A549 (cell line): ENCODE results near the gene TSNAX. TPM values are rescaled to one million over a fixed set of nuclear protein-coding genes. Genes with fewer than 3 reads are reported as not detected.

Source experiments
- ATAC-seq, 2 experiments: fragments of 200-7000 bp in 1 of 2; fragments of >200 bp in 1 of 2; cut with Nextera tagmentation in 1 of 2; cut with Tn5 transposase in 1 of 2; 3 replicates each; pipeline versions ENCODE4 v1.8.0 to v1.9.1; 2018 to 2020; ENCODE audit warnings: mild to moderate bottlenecking in 1 of 2, moderate library complexity in 1 of 2
- CTCF ChIA-PET: fragments of 300-600 bp; sonication (Branson Sonifier 250); formaldehyde crosslinking; extraction: SDS; loops from one replicate; lab custom pipeline; 2021; ENCODE audit warnings: antibody characterized with exemption, inconsistent platforms; lab: Yijun Ruan, JAX
- POLR2A ChIA-PET: fragments of 350-600 bp; formaldehyde crosslinking; extraction: SDS; loops from one replicate; lab custom pipeline; 2021; ENCODE audit warnings: antibody characterized with exemption, inconsistent platforms; lab: Yijun Ruan, JAX
- DNase-seq, 2 experiments: peaks; one replicate each; pipeline versions ENCODE4 v3.0.0 to v3.0.0-alpha.2; 2011 to 2016; ENCODE audit warnings: low read depth in 1 of 2, low spot score in 1 of 2
- FAIRE-seq: peaks from 2 replicates; lab custom pipeline; 2011; peaks lifted over from hg19 to GRCh38; lab: Jason Lieb, UNC
- H3K27ac ChIP-seq, 2 experiments: fragments of >200 bp; sonication (Bioruptor Twin); formaldehyde crosslinking; 3 replicates each; pipeline ENCODE4 v1.5.1; 2016 to 2017
- H3K4me1 ChIP-seq: fragments of >200 bp; sonication (Bioruptor Twin); formaldehyde crosslinking; 3 replicates; pipeline ENCODE4 v1.6.1; 2016
- H3K4me2 ChIP-seq: fragments of >200 bp; sonication (Bioruptor Twin); formaldehyde crosslinking; 3 replicates; pipeline ENCODE4 v1.6.1; 2016
- H3K4me3 ChIP-seq: fragments of >200 bp; sonication (Bioruptor Twin); formaldehyde crosslinking; 3 replicates; pipeline ENCODE4 v1.5.1; 2016
- H3K9me3 ChIP-seq: fragments of >200 bp; sonication (Bioruptor Twin); formaldehyde crosslinking; 3 replicates; pipeline ENCODE4 v1.6.1; 2016
- BHLHE40 ChIP-seq: IDR thresholded peaks from 2 replicates; pipeline ENCODE4 v1.6.1; 2012; ENCODE audit warnings: low read depth, low read length, inconsistent platforms
- CBX2 ChIP-seq: fragments of 200-600 bp; sonication (generic); IDR thresholded peaks from 2 replicates; pipeline ENCODE4 v1.6.1; 2016; ENCODE audit warnings: low read depth, mild to moderate bottlenecking, borderline replicate concordance
- EP300 ChIP-seq, 2 experiments: fragments of >200 bp; sonication (Bioruptor Twin); formaldehyde crosslinking; IDR thresholded peaks; 2 replicates in 1 of 2; 3 replicates in 1 of 2; pipeline ENCODE4 v1.6.1; 2016 to 2017
- ESRRA ChIP-seq: fragments of 150-350 bp; IDR thresholded peaks from 2 replicates; pipeline ENCODE4 v1.6.1; 2014; ENCODE audit warnings: mild to moderate bottlenecking, low read length, borderline replicate concordance
- FOSL2 ChIP-seq, 2 experiments: fragments of 450-650 bp in 1 of 2; fragments of >200 bp in 1 of 2; sonication (Bioruptor Twin) in 1 of 2; formaldehyde crosslinking; IDR thresholded peaks; 2 replicates each; pipeline versions ENCODE4 v1.5.0 to v1.6.1; 2016 to 2020; ENCODE audit warnings: mild to moderate bottlenecking in 1 of 2, moderate library complexity in 1 of 2
- GATA3 ChIP-seq: IDR thresholded peaks from 2 replicates; pipeline ENCODE4 v1.6.1; 2012; ENCODE audit warnings: borderline replicate concordance
- HOXA7 ChIP-seq: fragments of 250-450 bp; sonication (Bioruptor Pico); IDR thresholded peaks from 2 replicates; pipeline ENCODE4 v1.5.0; 2020; ENCODE audit warnings: mild to moderate bottlenecking, moderate library complexity
- HOXB5 ChIP-seq: fragments of 250-450 bp; sonication (Bioruptor Pico); IDR thresholded peaks from 2 replicates; pipeline ENCODE4 v1.5.0; 2020; ENCODE audit warnings: mild to moderate bottlenecking, moderate library complexity
- JUN ChIP-seq, 2 experiments: fragments of >200 bp; sonication (Bioruptor Twin); formaldehyde crosslinking; IDR thresholded peaks; 2 replicates in 1 of 2; 3 replicates in 1 of 2; pipeline ENCODE4 v1.6.1; 2016 to 2017
- MAFK ChIP-seq: fragments of 450-650 bp; IDR thresholded peaks from 2 replicates; pipeline ENCODE4 v1.6.1; 2014; ENCODE audit not compliant: partially characterized antibody
- MYC ChIP-seq: IDR thresholded peaks from 2 replicates; pipeline ENCODE4 v1.6.1; 2012; ENCODE audit warnings: mild to moderate bottlenecking, inconsistent platforms, low read length, improper control_type of control experiment, borderline replicate concordance
- NFE2L2 ChIP-seq: fragments of 150-350 bp; conservative IDR thresholded peaks from 2 replicates; pipeline ENCODE4 v1.6.1; 2014; ENCODE audit warnings: low read length
- POLR2AphosphoS2 ChIP-seq: conservative IDR thresholded peaks from 2 replicates; pipeline ENCODE4 v1.6.1; 2012; ENCODE audit warnings: low read length, improper control_type of control experiment, inconsistent platforms
- RAD21 ChIP-seq, 2 experiments: fragments of >200 bp in 1 of 2; sonication (Bioruptor Twin) in 1 of 2; formaldehyde crosslinking in 1 of 2; IDR thresholded peaks in 1 of 2; conservative IDR thresholded peaks in 1 of 2; 2 replicates in 1 of 2; 3 replicates in 1 of 2; pipeline ENCODE4 v1.6.1; 2012 to 2018; ENCODE audit warnings: inconsistent platforms in 1 of 2
- RNF2 ChIP-seq: fragments of 200-600 bp; sonication (generic); IDR thresholded peaks from 2 replicates; pipeline ENCODE4 v1.6.1; 2016; ENCODE audit warnings: low read depth, mild to moderate bottlenecking, antibody characterized with exemption, moderate library complexity, borderline replicate concordance
- SMC3 ChIP-seq: fragments of >200 bp; sonication (Bioruptor Twin); formaldehyde crosslinking; IDR thresholded peaks from 3 replicates; pipeline ENCODE4 v1.6.1; 2018; ENCODE audit warnings: inconsistent platforms
- ZC3H11A ChIP-seq: fragments of 450-650 bp; IDR thresholded peaks from 2 replicates; pipeline ENCODE4 v1.6.1; 2014; ENCODE audit warnings: antibody characterized with exemption, mild to moderate bottlenecking
- ZFP36 ChIP-seq: fragments of 450-650 bp; IDR thresholded peaks from 2 replicates; pipeline ENCODE4 v1.6.1; 2014; ENCODE audit warnings: borderline replicate concordance; ENCODE audit not compliant: partially characterized antibody
- ZNF302 ChIP-seq: fragments of 250-450 bp; sonication (Bioruptor Pico); IDR thresholded peaks from 2 replicates; pipeline ENCODE4 v1.9.0; 2021; ENCODE audit warnings: inconsistent platforms, mild to moderate bottlenecking, moderate library complexity
- WGBS: methylation state at CpG from one replicate; pipeline ENCODE4 v1.1.6; 2017; ENCODE audit errors: missing lambda C conversion rate; 5-methylcytosine and 5-hydroxymethylcytosine counted together
- polyA plus RNA-seq, 4 experiments: library from polyadenylated mRNA; depleted of rRNA in 3 of 4; stranded (reverse); fragments of >200 nt; fragmentation: RNase III in 1 of 4; extraction: RNeasy Plus Mini Kit Qiagen cat#74134 plus additional on column Dnase treatment in 1 of 4; gene quantifications; 2 replicates in 3 of 4; 3 replicates in 1 of 4; pipeline ENCODE4 v1.2.3, GENCODE V29; 2011 to 2017
- TF ChIP-seq, protein P1 (sequence below): fragments of 450-650 bp; IDR thresholded peaks from 2 replicates; pipeline ENCODE4 v1.6.1; 2014; ENCODE audit warnings: antibody characterized with exemption
- TF ChIP-seq, protein P2 (sequence below): fragments of >200 bp; sonication (Bioruptor Twin); formaldehyde crosslinking; IDR thresholded peaks from 2 replicates; pipeline ENCODE4 v1.6.1; 2016
- TF ChIP-seq, protein P3 (sequence below): IDR thresholded peaks from 2 replicates; pipeline ENCODE4 v1.6.1; 2012
- TF ChIP-seq, protein P4 (sequence below): fragments of >200 bp; sonication (Bioruptor Twin); formaldehyde crosslinking; IDR thresholded peaks from 3 replicates; pipeline ENCODE4 v1.6.1; 2016
- TF ChIP-seq, protein P5 (sequence below): fragments of 250-450 bp; sonication (Bioruptor Pico); IDR thresholded peaks from 2 replicates; pipeline ENCODE4 v1.5.0; 2020; ENCODE audit warnings: low read depth, mild to moderate bottlenecking, moderate library complexity

Gene TSNAX
- polyA plus RNA-seq, 2 of the 4 experiments (the other 2 are of a cell fraction): 48.5 to 58.3 TPM

DNA sequence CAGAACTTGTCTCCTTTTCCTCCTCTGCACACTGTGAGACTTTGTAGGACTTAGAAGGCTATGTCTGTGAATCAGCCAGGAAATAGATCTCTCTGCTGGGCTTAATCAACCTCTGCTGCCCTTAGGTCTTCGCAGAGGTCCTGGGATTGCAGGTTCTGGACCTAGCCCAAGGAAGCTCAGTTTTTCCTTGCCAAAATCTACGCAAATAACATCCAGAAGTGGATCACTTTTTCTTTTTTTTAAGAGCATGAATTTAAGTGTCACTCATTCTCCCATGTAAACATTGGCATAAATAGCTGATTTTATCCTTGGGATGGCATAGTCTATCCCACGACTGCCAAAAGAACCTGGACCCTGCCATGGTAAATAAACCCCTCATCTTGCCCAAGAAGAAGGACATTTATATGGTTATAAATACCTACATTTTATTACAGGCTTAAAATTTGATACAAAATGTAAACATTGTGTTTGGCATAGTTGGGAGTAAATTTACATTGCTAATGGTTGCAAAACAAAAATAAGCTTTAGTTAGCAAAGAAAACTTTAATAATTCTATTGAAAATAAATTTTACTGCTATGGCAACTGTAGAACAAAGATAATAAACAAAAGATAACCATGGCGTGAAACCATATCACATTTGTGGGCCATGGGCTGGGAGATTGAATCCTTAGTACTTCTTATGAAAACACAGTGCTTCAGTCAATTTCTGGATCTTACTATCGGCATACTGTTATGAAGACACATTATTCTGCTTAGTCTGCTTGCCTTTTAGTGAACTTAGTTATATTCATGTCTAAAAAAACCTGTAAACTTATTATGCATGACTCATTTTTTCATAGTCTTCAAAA is 73.6 kb downstream of the TSNAX start:
- DNase-seq (no peak), ATAC-seq (no peak), FAIRE-seq (no peak)
- Histone ChIP-seq H3K4me2 (peak overlapping the region; percentile 90; the same call in 2 of the 3 replicates), H3K4me1 (0 out of 3 replicates have a peak, but pooled peaks cover 4% of the 10 kb centered on the region), H3K4me3 (no peak overlapping the region), H3K27ac (no peak overlapping the region), H3K9me3 (no peaks in the 10 kb centered on the region)
- whole genome bisulfite sequencing: 58% methylated on average over 5 of the region's 5 CpGs
- POLR2A ChIA-PET: no interaction called here
- no peak for TF ChIP-seq FOSL2 (IDR thresholded peaks at IDR 0.05)
- 0 out of 2 replicates have a peak, but pooled peaks have one; percentile 23 for TF ChIP-seq FOSL2 (CRISPR knock-in tag; IDR thresholded peaks at IDR 0.05)
- TF ChIP-seq BHLHE40: no peak
- CTCF ChIA-PET: interaction anchor here (0.7 to 2.5 kb wide), 9 partner anchors 9 to 700 kb away, joined by 3 to 9 read pairs (median 3); partner anchors contain the start of genes EXOC8 and SPRTN

DNA sequence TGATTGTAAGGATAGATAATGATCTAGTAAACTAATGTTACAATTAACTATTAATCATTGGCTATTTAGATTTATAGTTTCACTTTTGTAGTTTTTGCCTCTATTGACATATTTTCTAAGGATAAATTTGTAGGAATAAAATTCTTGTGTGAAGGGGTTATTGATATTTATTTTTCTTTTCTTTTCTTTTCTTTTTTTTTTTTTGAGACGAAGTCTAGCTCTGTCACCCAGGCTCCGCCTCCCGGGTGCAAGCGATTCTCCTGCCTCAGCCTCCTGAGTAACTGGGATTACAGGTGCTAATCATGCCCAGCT is 74.2 kb downstream of the TSNAX start:
- no peaks in the 10 kb centered on the region for H3K9me3 ChIP-seq
- H3K4me2 ChIP-seq: peak overlapping the region; percentile 90
- 75% methylated on average over 4 of the region's 4 CpGs for WGBS
- peak overlapping the region; percentile 48; the same call in 1 of the 3 replicates for H3K4me3 ChIP-seq
- DNase-seq (no peak), ATAC-seq (no peak), FAIRE-seq (no peak)
- ChIA-PET POLR2A (no interaction called here), CTCF (interaction anchor here (0.7 to 1.8 kb wide), 7 partner anchors 10 to 804 kb away, joined by 3 to 4 read pairs (median 3); no protein-coding TSS in a partner anchor)
- no peak for TF ChIP-seq ZNF302
- TF ChIP-seq MAFK: no peak
- TF ChIP-seq, protein P1, sequence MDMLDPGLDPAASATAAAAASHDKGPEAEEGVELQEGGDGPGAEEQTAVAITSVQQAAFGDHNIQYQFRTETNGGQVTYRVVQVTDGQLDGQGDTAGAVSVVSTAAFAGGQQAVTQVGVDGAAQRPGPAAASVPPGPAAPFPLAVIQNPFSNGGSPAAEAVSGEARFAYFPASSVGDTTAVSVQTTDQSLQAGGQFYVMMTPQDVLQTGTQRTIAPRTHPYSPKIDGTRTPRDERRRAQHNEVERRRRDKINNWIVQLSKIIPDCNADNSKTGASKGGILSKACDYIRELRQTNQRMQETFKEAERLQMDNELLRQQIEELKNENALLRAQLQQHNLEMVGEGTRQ: no peak
- peak overlapping the region in 1 of 2 experiments; percentile 67; a peak in 1 of 6 replicates for H3K27ac ChIP-seq
- H3K4me1 ChIP-seq: 0 out of 3 replicates have a peak, but pooled peaks cover 4% of the 10 kb centered on the region

DNA sequence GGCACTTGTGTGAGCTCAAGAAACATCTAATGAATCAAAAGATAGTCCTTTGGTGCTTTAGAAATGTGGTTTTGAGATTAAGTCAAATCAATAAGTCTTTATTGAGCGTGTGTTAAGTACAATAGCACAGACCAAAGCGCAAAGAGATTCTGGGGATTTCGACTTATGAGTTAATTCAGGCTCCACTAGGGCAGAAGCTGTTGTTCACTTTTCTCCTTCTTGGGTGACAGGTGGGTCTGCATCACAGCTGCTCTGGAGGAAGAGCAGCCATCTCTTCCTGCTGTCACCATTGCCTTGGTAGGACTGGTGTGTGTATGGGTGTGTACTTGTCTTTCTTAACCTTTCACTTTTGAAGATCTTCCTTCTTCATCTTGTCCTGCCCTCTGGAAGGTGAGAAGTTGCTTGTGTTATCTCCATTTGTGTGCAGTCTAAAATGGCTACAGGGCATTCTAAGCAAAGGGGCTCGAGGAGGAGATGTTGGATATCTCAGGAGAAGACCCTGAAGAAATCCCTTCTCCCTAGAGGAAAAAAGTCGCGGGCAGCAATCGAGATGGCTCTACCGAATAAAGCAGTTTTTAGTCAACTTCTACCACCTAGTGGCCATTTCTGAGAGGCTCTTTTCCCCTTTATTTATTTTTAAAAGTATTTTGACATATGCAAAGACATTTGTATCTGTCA is 75.3 kb downstream of the TSNAX start:
- 0 out of 3 replicates have a peak, but pooled peaks cover 4% of the 10 kb centered on the region for H3K4me1 ChIP-seq
- peak; percentile 86 to 91 for ATAC-seq
- no peak for FAIRE-seq
- POLR2A ChIA-PET: no interaction called here
- H3K4me3 ChIP-seq: peak overlapping the region; percentile 48
- DNase-seq: peak; percentile 57 to 79
- under 1% methylated on average over 8 of the region's 8 CpGs for WGBS
- CTCF ChIA-PET: interaction anchor here (0.6 to 3.0 kb wide), 14 partner anchors 9 to 805 kb away, joined by 3 to 10 read pairs (median 3); no protein-coding TSS in a partner anchor
- peak overlapping the region; percentile 30 to 67; a peak in 5 of 6 replicates for H3K27ac ChIP-seq
- H3K9me3 ChIP-seq: peaks cover 4% of the 10 kb centered on the region
- peak overlapping the region; percentile 90 for H3K4me2 ChIP-seq
- TF ChIP-seq, protein P2, sequence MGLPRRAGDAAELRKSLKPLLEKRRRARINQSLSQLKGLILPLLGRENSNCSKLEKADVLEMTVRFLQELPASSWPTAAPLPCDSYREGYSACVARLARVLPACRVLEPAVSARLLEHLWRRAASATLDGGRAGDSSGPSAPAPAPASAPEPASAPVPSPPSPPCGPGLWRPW: no peak
- TF ChIP-seq SMC3: peak; percentile 76
- TF ChIP-seq HOXB5 (CRISPR knock-in tag): peak; percentile 98
- no peak for TF ChIP-seq NFE2L2
- TF ChIP-seq, protein P3, sequence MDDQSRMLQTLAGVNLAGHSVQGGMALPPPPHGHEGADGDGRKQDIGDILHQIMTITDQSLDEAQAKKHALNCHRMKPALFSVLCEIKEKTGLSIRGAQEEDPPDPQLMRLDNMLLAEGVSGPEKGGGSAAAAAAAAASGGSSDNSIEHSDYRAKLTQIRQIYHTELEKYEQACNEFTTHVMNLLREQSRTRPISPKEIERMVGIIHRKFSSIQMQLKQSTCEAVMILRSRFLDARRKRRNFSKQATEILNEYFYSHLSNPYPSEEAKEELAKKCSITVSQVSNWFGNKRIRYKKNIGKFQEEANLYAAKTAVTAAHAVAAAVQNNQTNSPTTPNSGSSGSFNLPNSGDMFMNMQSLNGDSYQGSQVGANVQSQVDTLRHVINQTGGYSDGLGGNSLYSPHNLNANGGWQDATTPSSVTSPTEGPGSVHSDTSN: no peak
- no peak for TF ChIP-seq ESRRA
- no peak for TF ChIP-seq CBX2
- TF ChIP-seq, protein P4, sequence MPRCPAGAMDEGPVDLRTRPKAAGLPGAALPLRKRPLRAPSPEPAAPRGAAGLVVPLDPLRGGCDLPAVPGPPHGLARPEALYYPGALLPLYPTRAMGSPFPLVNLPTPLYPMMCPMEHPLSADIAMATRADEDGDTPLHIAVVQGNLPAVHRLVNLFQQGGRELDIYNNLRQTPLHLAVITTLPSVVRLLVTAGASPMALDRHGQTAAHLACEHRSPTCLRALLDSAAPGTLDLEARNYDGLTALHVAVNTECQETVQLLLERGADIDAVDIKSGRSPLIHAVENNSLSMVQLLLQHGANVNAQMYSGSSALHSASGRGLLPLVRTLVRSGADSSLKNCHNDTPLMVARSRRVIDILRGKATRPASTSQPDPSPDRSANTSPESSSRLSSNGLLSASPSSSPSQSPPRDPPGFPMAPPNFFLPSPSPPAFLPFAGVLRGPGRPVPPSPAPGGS: no peak
- no peak for TF ChIP-seq EP300 (IDR thresholded peaks at IDR 0.05)
- TF ChIP-seq HOXA7: no peak
- TF ChIP-seq ZC3H11A: no peak
- TF ChIP-seq POLR2AphosphoS2: no peak
- TF ChIP-seq RAD21 (conservative IDR thresholded peaks at IDR 0.05 in 1 of 2, IDR thresholded peaks at IDR 0.05 in 1 of 2): peak; percentile 85 to 93
- TF ChIP-seq JUN (IDR thresholded peaks at IDR 0.05): no peak
- no peak for TF ChIP-seq GATA3
- TF ChIP-seq RNF2: no peak
- no peak for TF ChIP-seq MYC
- TF ChIP-seq ZFP36: no peak
- TF ChIP-seq, protein P5, sequence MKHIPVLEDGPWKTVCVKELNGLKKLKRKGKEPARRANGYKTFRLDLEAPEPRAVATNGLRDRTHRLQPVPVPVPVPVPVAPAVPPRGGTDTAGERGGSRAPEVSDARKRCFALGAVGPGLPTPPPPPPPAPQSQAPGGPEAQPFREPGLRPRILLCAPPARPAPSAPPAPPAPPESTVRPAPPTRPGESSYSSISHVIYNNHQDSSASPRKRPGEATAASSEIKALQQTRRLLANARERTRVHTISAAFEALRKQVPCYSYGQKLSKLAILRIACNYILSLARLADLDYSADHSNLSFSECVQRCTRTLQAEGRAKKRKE (CRISPR knock-in tag): no peak
